M059J (cell line): ENCODE data around the gene SELENOM. TPM values are rescaled to one million over a fixed set of nuclear protein-coding genes. Genes with fewer than 3 reads are reported as not detected.
"Not testable (repeated sequence)": the region's sequence is repeated elsewhere in the genome, so short reads cannot be mapped to it uniquely, and the experiment has no call there.

Experiments used
- DNase-seq: peaks from one replicate; pipeline ENCODE4 v3.0.0-alpha.2; 2012; ENCODE audit warnings: low read depth
- total RNA-seq: library from RNA; depleted of rRNA; stranded (reverse); fragments of >200 nt; shearing (Covaris generic); gene quantifications from 2 replicates; pipeline ENCODE4 v1.2.3, GENCODE V29; 2014

Gene SELENOM
- total RNA-seq, 1 experiment from 2014 or later: 6.0 TPM

GRCh38 chr22:31105282-31105929, 2.0 kb downstream of the SELENOM start:
- DNase-seq: no peak

GRCh38 chr22:31104869-31105268, 2.5 kb downstream of the SELENOM start:
- DNase-seq: no peak

GRCh38 chr22:31103899-31104694, 3.3 kb downstream of the SELENOM start:
- DNase-seq: no peak

- DNase-seq: no peak
Observed at GRCh38 chr22:31103111-31103510, 4.3 kb downstream of the SELENOM start.

- DNase-seq: peak; percentile 96
Observed at GRCh38 chr22:31102441-31103081, 4.8 kb downstream of the SELENOM start.

- DNase-seq: no peak
Observed at GRCh38 chr22:31100762-31101525, 6.4 kb downstream of the SELENOM start.

- DNase-seq: no peak
Observed at GRCh38 chr22:31099841-31100761, 7.3 kb downstream of the SELENOM start.

- DNase-seq: no peak
Observed at GRCh38 chr22:31099386-31099785, 8.0 kb downstream of the SELENOM start.

- DNase-seq: no peak
Observed at GRCh38 chr22:31098632-31099110, 8.7 kb downstream of the SELENOM start.

GRCh38 chr22:31097941-31098631, 9.3 kb downstream of the SELENOM start:
- no peak for DNase-seq

GRCh38 chr22:31097539-31097938, 9.8 kb downstream of the SELENOM start:
- DNase-seq: not testable (repeated sequence)

- DNase-seq: no peak
Observed at GRCh38 chr22:31096657-31097279, 10.6 kb downstream of the SELENOM start.

- no peak for DNase-seq
Observed at GRCh38 chr22:31095637-31096249, 11.6 kb downstream of the SELENOM start.

- DNase-seq: no peak
Observed at GRCh38 chr22:31094741-31095140, 12.6 kb downstream of the SELENOM start.

- DNase-seq: no peak
Observed at GRCh38 chr22:31094021-31094551, 13.3 kb downstream of the SELENOM start.

GRCh38 chr22:31093086-31093850, 14.1 kb downstream of the SELENOM start:
- DNase-seq: no peak

- no peak for DNase-seq
Observed at GRCh38 chr22:31092161-31092560, 15.2 kb downstream of the SELENOM start.
